BJ (cell line): ENCODE measurements around the gene DNAH1. TPM values are rescaled to one million over a fixed set of nuclear protein-coding genes. Genes with fewer than 3 reads are reported as not detected.

ENCODE experiments used
- CTCF ChIA-PET: fragments of 350-600 bp; formaldehyde crosslinking; extraction: SDS; loops from one replicate; lab custom pipeline; 2021; ENCODE audit warnings: antibody characterized with exemption, inconsistent platforms; lab: Yijun Ruan, JAX
- POLR2A ChIA-PET: fragments of 300-600 bp; sonication (Branson Sonifier 250); formaldehyde crosslinking; extraction: SDS; loops from one replicate; lab custom pipeline; 2021; ENCODE audit warnings: antibody characterized with exemption; lab: Charles Lee
- DNase-seq: peaks from one replicate; pipeline ENCODE4 v3.0.0-alpha.2; 2011; ENCODE audit warnings: low read depth
- H3K27me3 ChIP-seq: 2 replicates; pipeline ENCODE4 v1.6.0; 2011; ENCODE audit warnings: low read length; ENCODE audit not compliant: control insufficient read depth, insufficient read depth
- H3K36me3 ChIP-seq: 2 replicates; pipeline ENCODE4 v1.5.1; 2011; ENCODE audit warnings: low read length; ENCODE audit not compliant: control insufficient read depth, insufficient read depth
- H3K4me3 ChIP-seq: 2 replicates; pipeline ENCODE4 v1.5.1; 2011; ENCODE audit warnings: low read depth, mild to moderate bottlenecking, control low read depth, low read length
- polyA plus RNA-seq: library from polyadenylated mRNA; depleted of rRNA; stranded (reverse); fragments of >200 nt; gene quantifications from 2 replicates; pipeline ENCODE4 v1.2.3, GENCODE V29; 2011
- TF ChIP-seq, protein P1 (sequence below): IDR thresholded peaks from 2 replicates; pipeline ENCODE4 v1.5.1; 2011; ENCODE audit warnings: low read depth, mild to moderate bottlenecking, control low read depth, inconsistent platforms, low read length, moderate library complexity; ENCODE audit not compliant: insufficient read depth

Gene DNAH1
- polyA plus RNA-seq, 1 experiment: 4.8 TPM

- ChIA-PET POLR2A (no interaction called here), CTCF (interaction anchor here (1.6 kb wide), 1 partner anchor 173 kb away, joined by 4 read pairs; no protein-coding TSS in a partner anchor)
- TF ChIP-seq, protein P1, sequence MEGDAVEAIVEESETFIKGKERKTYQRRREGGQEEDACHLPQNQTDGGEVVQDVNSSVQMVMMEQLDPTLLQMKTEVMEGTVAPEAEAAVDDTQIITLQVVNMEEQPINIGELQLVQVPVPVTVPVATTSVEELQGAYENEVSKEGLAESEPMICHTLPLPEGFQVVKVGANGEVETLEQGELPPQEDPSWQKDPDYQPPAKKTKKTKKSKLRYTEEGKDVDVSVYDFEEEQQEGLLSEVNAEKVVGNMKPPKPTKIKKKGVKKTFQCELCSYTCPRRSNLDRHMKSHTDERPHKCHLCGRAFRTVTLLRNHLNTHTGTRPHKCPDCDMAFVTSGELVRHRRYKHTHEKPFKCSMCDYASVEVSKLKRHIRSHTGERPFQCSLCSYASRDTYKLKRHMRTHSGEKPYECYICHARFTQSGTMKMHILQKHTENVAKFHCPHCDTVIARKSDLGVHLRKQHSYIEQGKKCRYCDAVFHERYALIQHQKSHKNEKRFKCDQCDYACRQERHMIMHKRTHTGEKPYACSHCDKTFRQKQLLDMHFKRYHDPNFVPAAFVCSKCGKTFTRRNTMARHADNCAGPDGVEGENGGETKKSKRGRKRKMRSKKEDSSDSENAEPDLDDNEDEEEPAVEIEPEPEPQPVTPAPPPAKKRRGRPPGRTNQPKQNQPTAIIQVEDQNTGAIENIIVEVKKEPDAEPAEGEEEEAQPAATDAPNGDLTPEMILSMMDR: no peak
- Histone ChIP-seq H3K36me3 (no peaks in the 10 kb centered on the region), H3K4me3 (no peak overlapping the region), H3K27me3 (no peaks in the 10 kb centered on the region)
- no peak for DNase-seq
These were observed 78.0 kb downstream of the DNAH1 start for GRCh38 chr3:52393959-52394670.

DNA sequence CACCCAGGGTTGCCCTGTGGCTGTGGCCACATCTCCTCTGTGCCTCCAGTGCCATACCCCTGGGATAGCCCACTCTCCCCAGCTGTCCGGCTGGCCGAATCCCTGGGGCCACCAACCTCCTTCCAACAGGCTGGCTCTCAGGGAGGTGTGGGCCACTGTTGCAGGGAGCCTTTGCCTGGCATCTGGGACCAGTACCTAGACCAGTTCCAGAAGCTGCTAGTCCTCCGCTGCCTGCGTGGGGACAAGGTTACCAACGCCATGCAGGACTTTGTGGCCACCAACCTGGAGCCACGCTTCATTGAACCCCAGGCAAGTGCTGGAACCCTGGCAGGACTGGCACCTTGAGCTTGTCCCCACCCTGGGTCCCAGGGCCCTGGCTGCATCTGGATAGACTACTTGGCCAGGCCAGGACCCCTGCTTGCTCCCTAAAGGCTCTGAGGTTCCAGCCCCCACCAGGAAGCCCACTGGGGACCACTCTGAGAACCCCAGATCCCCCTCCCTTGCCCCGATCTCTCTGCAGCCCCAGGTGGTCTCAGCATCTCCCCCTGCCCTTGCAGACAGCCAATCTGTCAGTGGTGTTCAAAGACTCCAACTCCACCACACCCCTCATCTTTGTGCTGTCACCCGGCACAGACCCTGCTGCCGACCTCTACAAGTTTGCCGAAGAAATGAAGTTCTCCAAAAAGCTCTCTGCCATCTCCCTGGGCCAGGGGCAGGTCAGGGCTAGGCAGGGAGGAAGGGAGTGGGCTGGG is 78.8 kb downstream of the DNAH1 start:
- H3K27me3 ChIP-seq: no peaks in the 10 kb centered on the region
- TF ChIP-seq, protein P1: no peak
- POLR2A ChIA-PET: no interaction called here
- H3K4me3 ChIP-seq: no peak overlapping the region
- H3K36me3 ChIP-seq: no peaks in the 10 kb centered on the region; the same call in 1 of the 2 replicates
- DNase-seq: no peak
- CTCF ChIA-PET: interaction anchor here (0.9 to 1.6 kb wide), 2 partner anchors 10 to 174 kb away, joined by 4 read pairs; no protein-coding TSS in a partner anchor

DNA sequence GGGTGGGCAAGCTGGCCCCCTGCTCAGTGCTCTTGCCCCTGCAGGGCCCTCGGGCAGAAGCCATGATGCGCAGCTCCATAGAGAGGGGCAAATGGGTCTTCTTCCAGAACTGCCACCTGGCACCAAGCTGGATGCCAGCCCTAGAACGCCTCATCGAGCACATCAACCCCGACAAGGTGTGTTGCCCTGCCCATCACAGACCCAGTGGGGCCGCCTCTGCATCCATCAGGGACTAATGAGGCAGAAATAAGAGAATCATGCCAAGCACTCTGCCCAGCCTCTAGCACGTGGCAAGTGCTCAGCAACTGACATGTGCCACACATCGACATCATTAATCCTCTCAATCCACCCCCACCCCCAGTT is 79.4 kb downstream of the DNAH1 start:
- no peak for DNase-seq
- TF ChIP-seq, protein P1: no peak
- Histone ChIP-seq H3K36me3 (no peaks in the 10 kb centered on the region; the same call in none of the 2 replicates), H3K4me3 (no peak overlapping the region), H3K27me3 (no peaks in the 10 kb centered on the region)
- CTCF ChIA-PET: interaction anchor here (0.9 to 1.6 kb wide), 2 partner anchors 10 to 175 kb away, joined by 4 read pairs; no protein-coding TSS in a partner anchor
- POLR2A ChIA-PET: no interaction called here

DNA sequence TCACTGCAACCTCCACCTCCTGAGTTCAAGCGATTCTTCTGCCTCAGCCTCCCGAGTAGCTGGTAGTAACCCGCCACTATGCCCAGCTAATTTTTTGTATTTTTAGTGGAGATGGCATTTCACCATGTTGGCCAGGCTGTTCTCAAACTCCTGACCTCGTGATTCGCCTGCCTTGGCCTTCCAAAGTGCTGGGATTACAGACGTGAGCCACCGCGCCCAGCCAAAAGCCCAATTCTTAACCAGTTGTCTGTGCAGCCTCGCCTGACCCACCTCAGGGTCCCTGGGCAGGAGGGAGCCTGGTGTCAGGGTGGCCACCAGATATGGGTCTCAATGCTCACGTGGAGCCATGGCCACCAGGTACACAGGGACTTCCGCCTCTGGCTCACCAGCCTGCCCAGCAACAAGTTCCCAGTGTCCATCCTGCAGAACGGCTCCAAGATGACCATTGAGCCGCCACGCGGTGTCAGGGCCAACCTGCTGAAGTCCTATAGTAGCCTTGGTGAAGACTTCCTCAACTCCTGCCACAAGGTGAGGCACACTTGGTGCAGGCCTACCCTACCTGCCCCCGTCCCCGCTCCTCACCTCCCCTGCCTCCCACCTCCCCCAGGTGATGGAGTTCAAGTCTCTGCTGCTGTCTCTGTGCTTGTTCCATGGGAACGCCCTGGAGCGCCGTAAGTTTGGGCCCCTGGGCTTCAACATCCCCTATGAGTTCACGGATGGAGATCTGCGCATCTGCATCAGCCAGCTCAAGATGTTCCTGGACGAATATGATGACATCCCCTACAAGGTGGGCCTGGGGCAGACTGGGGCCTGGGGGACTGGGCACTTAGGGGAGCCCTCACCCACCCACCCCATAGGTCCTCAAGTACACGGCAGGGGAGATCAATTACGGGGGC is 80.1 kb downstream of the DNAH1 start:
- ChIA-PET CTCF (no interaction called here), POLR2A (no interaction called here)
- no peak for DNase-seq

More for the DNA sequence above, 80.1 kb downstream of the DNAH1 start:
- Histone ChIP-seq H3K36me3 (peaks cover 3% of the 10 kb centered on the region), H3K4me3 (no peak overlapping the region), H3K27me3 (no peaks in the 10 kb centered on the region)
- TF ChIP-seq, protein P1: no peak
